Omental fat pad (tissue), 4 donors: ENCODE results near the gene CGB2. TPM values are rescaled to one million over a fixed set of nuclear protein-coding genes. Genes with fewer than 3 reads are reported as not detected.
"Not testable (repeated sequence)": the region's sequence is repeated elsewhere in the genome, so short reads cannot be mapped to it uniquely, and the experiment has no call there.

Experiments used
- ATAC-seq: fragments of 150-250 bp; one replicate; pipeline ENCODE4 v1.9.1; 2016; ENCODE audit warnings: mild to moderate bottlenecking, moderate library complexity; ENCODE audit not compliant: low FRiP score
- DNase-seq: peaks from one replicate; pipeline ENCODE4 v3.0.0-alpha.2; 2019; ENCODE audit warnings: low spot score
- total RNA-seq, 4 donors: library from RNA; depleted of rRNA; stranded (reverse); fragments of >200 nt; gene quantifications; one replicate each; pipeline ENCODE4 v1.1.0, GENCODE V29; 2016
- TF ChIP-seq, protein P1 (sequence below), 3 donors: fragments of 450-650 bp; IDR thresholded peaks; one replicate each; pipeline ENCODE4 v1.5.1; 2016 to 2017; ENCODE audit warnings: antibody characterized with exemption in 3 of 3, mild to moderate bottlenecking in 3 of 3, moderate library complexity in 2 of 3

CGB2 gene
- total RNA-seq, 4 donors from 2014 or later: not detected

DNA sequence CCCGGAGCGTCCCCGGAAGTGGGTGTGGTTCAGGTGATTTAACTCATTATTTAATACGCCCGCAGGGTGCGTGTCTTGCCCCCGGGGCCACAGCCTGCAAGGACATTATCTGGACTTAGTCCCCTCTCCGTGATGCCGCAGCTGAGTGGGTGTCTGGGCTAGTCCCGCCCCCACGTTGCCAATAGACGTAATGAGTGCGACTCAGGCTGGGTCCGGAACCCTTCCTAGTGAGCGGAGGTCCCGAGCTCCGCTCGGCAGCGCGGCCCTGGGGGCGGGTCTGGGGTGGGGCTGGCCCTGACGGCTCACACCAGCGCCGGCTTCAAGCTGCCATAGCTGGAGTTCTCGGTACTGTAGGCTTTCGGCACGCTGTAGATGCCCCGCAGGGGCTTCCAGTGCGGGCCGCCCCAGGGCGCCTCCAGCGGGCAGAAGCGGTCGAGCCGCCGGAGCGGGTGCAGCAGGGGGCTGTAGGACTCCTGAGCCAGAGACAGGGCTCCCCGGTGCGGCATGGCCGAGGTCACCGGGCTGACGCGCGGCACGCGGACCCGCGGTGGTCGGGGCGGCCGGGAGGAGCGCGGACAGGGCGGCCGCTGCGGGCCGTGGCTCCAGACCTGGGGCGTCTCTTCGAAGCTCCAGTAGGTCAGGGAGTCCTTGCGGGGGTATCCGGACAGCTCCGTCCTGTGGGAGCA lies 13.9 kb upstream of the CGB2 start:
- peak; percentile 31 for ATAC-seq
- TF ChIP-seq, protein P1, sequence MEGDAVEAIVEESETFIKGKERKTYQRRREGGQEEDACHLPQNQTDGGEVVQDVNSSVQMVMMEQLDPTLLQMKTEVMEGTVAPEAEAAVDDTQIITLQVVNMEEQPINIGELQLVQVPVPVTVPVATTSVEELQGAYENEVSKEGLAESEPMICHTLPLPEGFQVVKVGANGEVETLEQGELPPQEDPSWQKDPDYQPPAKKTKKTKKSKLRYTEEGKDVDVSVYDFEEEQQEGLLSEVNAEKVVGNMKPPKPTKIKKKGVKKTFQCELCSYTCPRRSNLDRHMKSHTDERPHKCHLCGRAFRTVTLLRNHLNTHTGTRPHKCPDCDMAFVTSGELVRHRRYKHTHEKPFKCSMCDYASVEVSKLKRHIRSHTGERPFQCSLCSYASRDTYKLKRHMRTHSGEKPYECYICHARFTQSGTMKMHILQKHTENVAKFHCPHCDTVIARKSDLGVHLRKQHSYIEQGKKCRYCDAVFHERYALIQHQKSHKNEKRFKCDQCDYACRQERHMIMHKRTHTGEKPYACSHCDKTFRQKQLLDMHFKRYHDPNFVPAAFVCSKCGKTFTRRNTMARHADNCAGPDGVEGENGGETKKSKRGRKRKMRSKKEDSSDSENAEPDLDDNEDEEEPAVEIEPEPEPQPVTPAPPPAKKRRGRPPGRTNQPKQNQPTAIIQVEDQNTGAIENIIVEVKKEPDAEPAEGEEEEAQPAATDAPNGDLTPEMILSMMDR (IDR thresholded peaks at IDR 0.05): no peak
- DNase-seq: no peak

DNA sequence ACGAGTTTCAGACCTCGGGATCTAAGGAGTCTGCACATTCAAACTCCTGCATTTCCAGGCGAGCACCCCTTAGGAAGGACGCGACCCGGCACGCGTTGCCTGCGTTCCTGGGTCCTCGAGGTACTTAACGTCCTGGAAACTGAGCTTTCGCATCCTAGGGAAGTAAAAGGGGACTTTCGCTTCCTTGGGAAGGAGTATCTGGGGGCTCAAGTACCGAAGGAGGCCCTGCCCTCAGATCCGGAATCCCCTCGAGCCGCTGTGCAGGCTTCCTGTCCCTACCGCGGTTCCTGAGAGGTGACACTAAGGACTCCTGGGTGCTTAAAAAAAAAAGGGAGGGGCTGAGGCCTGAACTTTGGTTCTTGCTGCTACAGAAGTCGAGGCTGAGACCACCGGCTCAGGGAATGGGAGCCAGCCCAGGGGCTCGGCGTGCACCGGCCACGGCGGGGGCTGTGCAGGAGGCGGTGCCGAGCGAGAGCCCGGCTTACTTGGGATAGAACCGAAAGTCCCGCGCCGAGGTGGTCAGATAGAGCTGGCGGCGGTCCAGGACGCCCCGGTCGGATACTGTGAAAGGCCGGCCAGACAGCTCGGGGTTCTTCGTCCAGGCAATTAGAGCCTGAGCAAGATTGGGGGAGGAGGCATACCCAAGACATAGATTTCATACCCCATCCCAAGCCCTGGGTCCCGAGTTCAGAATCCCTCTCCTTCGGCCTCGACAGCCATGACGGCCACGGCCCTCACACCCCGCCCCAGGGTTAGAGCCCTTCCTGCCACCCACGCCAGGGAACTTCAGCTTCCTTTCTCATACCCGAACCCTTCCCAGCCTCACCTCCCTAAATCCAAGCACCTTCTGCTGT lies 13.1 kb upstream of the CGB2 start:
- ATAC-seq (peak; percentile 36), DNase-seq (peak; percentile 60)

DNA sequence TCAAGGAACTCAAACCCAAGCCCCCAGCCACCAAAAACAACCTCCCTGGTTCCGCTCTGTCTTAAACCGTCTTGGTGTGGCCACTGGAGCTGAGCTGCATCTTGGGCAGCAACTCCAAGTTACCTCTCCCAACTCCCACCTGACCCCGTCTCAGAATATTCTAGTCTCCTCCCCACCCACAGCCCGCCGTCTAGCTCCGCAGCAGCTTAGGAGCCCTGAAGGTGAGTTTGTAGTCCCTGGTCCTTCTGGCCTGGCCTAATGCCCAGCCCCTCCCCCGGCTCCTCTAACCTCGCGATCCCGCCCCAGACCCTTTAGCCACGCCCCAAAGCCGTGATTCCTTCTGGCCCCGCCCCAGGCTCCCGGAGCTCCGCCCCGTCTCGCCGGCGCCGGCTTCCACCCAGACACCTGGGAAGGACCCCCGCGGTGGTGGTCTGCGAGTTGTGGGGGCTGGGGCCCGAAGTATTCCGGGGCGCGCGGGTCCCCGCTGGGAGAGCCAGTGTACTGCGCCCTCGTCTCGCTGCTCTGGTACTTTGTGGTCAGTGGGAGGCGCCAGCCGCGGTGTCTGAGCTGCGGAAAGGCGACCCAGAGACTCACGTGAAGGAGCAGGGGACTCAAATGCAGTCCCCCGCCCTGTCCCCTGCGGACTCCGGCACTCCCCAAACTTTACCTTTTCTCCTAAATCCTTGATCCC lies 12.3 kb upstream of the CGB2 start:
- TF ChIP-seq, protein P1 (IDR thresholded peaks at IDR 0.05): no peak
- ATAC-seq (peak; percentile 49), DNase-seq (peak; percentile 41)

DNA sequence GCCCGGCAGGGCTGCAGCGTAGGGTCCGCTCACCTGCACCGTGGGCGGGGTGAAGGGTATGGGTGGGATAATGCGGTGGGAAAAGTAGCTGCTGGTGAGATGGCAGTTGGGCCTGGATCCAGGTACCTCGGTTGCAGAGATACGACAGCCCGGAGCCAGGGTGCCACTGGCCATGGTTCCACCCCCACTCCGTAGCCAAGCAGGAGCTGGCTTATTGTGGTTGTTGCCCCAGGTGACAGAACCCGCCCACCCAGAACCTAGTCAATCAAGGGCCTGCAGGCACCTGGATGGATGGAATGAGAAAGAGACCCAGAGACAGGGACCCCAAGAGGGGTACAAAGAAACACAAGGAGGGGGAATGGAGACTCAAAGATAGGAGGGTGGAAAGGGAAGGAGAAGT lies 11.3 kb upstream of the CGB2 start:
- ATAC-seq (no peak), DNase-seq (no peak)
- TF ChIP-seq, protein P1 (IDR thresholded peaks at IDR 0.05): no peak

DNA sequence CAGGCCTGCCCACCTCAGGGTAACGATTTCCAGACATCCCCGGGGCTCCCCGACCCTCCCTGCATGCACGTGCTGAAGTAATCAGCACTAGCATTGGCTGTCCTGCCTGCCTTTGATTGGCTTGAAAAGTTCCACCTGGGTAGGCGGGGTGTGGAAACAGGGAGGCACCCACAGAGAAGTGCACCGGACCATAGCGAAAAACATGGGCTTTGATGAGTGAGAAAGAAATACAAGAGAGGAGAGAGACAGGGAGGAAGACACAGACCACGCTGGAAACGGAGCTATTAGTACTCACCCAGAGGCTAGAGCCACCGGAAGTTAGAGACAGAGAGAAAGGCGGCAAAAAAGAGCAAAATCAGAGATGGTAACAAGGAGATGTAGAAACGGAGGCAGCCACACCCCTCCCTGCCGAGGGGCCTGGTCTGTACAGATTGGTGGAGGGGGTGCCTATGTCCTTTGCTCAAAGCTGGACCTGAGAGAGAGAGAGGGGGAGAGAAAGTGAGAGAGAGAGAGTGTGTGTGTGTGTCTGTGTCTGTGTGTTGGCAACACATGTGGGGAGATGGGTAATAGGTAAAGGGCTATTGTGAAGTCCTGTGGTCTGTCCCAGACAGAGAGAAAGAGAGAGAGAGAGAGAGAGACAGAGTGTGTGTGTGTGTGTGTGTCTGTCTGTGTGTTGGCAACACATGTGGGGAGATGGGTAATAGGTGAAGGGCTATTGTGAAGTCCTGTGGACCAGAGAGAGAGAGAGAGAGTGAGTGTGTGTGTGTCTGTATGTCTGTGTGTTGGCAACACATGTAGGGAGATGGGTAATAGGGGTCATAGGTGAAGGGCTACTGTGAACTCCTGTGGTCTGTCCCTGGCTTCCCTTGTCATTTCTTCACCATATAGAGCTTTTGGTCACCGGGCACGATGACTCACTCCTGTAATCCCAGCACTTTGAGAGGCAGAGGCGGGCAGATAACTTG lies 10.5 kb upstream of the CGB2 start:
- TF ChIP-seq, protein P1 (IDR thresholded peaks at IDR 0.05): no peak
- DNase-seq: no peak
- ATAC-seq: no peak

DNA sequence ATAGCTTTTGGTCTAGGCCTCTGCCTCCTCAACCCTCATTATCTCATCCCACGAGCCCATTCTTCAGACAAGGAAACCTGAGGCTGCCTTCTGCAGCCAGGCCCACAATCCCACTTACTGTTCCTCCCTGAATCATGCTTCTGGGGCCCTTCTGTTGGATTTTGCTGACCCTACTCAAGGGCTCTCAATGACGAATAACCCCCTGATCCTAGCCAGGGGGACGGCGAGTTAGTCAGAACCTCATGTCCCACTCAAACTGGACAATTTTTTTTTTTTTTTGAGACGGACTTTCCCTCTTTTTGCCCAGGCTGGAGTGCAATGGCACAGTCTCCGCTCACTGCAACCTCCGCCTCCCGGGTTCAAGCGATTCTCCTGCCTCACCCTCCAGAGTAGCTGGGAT lies 9.6 kb upstream of the CGB2 start:
- TF ChIP-seq, protein P1 (IDR thresholded peaks at IDR 0.05): no peak
- ATAC-seq: no peak
- DNase-seq: no peak

DNA sequence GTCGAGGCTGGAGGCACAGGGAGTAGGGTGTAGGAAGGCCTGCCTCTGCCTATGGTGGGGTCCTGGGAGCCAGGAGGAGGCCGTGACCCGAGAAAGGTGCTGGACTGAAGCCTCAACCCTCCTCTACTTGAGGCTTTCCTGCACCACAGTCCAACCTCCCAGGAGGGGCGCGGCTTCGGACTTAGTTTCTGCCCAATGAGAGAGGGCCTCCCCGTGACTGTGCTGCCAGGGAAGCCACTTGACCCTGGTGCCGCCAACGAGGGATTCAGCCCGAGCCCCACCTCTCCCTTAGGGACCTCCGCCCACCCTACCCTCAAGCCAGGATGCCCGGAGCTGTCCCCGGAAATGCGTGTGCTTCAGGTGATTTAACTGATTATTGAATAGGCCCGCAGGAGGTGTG lies 7.5 kb upstream of the CGB2 start, which contains the start of gene CGB3:
Gene CGB3, minus strand, starts transcription at position 101 of the 400 bp plus-strand sequence. CDS start 362 bp downstream, outside the sequence.
- DNase-seq, ATAC-seq: not testable (repeated sequence)

DNA sequence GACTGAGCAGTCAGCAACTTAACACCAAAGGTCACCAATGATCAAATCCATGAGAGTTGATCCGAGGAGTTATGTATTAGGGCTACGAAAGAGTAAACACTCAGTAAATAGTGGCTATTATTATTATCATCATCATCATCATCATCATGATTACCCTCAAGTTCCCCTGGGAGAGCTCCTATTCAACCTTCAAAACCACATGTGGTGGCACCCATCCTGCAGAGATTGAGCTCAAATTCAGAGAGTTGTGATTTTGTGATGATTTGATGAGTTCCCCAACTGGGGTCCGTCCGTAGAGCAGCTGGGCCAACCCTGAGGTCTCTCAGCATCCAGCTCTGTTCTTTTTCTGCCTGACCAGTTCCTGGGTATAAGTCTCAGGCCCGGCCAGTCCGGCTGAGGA lies 6.6 kb upstream of the CGB2 start:
- not testable (repeated sequence) for DNase-seq, ATAC-seq

DNA sequence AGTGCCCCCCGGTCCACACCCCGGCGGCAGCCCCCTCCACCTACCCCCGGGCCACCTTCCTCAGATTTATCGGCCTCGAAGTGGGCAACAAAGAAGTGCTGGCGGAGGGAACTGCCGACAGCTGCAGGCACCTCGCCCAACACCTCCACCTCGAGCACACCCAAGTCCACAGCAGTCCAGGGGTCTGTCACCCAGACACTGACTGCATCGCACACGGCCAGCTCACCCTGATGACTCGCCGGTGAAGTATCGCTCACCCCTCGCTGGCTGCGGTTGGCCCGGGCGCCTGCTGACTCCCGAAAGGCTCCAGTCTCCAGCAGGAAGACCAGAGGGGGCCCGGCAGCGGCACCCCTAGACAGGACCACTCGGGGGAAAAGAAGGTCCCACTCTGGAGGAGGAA lies 6.1 kb upstream of the CGB2 start:
- ATAC-seq: not testable (repeated sequence)

DNA sequence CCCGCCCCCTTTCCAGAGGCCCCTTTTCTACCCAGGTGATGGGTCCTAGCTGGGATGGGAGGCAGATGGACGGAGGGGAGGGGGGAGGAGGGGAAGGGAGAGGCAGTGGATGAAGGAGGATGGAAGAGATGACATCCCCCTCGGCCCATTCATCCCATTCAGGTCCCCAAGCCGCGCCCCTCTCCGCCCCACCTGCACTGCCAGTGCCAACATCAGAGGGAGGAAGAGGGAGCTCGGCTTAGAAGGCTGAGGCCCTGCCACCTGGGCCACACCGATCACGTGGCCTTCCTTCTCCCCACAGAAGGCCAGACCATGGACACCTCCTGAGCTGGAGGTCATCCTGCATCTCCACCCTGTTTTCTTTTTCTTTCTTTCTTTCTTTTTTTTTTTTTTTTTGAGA lies 3.0 kb upstream of the CGB2 start:
- not testable (repeated sequence) for DNase-seq, ATAC-seq

More for the DNA sequence above, 6.1 kb upstream of the CGB2 start:
- DNase-seq: not testable (repeated sequence)

DNA sequence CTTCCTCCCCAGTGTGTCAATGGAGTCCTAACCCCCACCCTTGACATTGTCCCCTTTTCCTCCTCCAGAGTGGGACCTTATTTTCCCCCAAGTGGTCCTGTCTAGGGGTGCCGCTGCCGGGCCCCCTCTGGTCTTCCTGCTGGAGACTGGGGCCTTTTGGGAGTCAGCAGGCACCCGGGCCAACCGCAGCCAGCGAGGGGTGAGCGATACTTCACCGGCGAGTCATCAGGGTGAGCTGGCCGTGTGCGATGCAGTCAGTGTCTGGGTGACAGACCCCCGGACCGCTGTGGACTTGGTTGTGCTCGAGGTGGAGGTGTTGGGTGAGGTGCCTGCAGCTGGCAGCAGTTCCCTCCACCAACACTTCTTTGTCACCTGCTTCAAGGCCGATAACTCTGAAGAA lies 1.9 kb upstream of the CGB2 start:
- DNase-seq, ATAC-seq: not testable (repeated sequence)
